ENCODE measurements around the gene MR1. TPM values are rescaled to one million over a fixed set of nuclear protein-coding genes. Genes with fewer than 3 reads are reported as not detected.

Gene MR1
- total RNA-seq, 1 donor from 2014 or later: 4.2 TPM

DNA sequence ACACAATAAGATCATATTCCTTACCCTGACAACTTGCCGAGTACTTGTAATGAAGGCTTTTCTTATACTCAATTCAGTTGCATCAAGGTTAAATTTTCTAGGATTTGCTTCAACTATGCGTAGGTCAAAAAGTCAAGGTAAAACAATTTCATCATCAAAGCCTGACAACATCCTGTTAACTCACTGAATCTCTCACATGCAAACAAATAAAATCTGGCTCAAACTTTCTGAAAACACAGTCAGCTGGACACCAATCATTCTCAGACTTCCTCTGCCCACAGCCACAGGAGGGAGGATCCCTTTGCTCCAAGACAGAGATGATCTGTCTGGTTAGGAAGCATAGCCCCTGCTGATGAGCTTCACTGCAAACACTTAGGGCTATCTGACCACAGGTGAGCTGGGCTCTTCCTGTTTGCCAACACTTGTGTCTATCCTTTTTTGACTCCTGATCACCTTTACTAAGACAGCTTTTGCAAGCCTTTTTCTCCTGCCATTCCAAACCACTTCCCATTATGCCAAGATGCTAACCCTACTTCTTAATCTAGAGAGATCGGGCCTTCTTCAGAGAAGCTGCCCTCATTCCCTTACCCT is 31.1 kb upstream of the MR1 start:
- Mint-ChIP-seq H3K9me3 (peaks cover 6% of the 10 kb centered on the region), H3K27me3 (ENCODE audit: low read depth) (no peaks in the 10 kb centered on the region), H3K4me1 (peaks cover 9% of the 10 kb centered on the region), H3K4me3 (no peak overlapping the region), H3K36me3 (peaks cover 46% of the 10 kb centered on the region), H3K27ac (no peak overlapping the region)
- DNase-seq (ENCODE audit: low spot score in 2 of 2, unreplicated experiment in 2 of 2): no peak
- TF ChIP-seq CTCF (IDR thresholded peaks at IDR 0.05; ENCODE audit: unreplicated experiment): no peak

GRCh38 chr1:181010789-181011188 is 23.0 kb upstream of the MR1 start:
- no peaks in the 10 kb centered on the region for H3K27me3 Mint-ChIP-seq (ENCODE audit: low read depth)
- H3K9me3 Mint-ChIP-seq: no peaks in the 10 kb centered on the region
- peaks cover 5% of the 10 kb centered on the region for H3K36me3 Mint-ChIP-seq
- H3K4me3 Mint-ChIP-seq: no peak overlapping the region
- DNase-seq (ENCODE audit: low spot score in 2 of 2, unreplicated experiment in 2 of 2): no peak
- H3K27ac Mint-ChIP-seq: peak overlapping the region; percentile 93
- peaks cover 28% of the 10 kb centered on the region for H3K4me1 Mint-ChIP-seq
- TF ChIP-seq CTCF (IDR thresholded peaks at IDR 0.05; ENCODE audit: unreplicated experiment): no peak

- no peak for DNase-seq (ENCODE audit: low spot score in 2 of 2, unreplicated experiment in 2 of 2)
- Mint-ChIP-seq H3K4me3 (no peak overlapping the region), H3K27ac (peak overlapping the region; percentile 93)
Measured at GRCh38 chr1:181011301-181012202, 22.2 kb upstream of the MR1 start.

DNA sequence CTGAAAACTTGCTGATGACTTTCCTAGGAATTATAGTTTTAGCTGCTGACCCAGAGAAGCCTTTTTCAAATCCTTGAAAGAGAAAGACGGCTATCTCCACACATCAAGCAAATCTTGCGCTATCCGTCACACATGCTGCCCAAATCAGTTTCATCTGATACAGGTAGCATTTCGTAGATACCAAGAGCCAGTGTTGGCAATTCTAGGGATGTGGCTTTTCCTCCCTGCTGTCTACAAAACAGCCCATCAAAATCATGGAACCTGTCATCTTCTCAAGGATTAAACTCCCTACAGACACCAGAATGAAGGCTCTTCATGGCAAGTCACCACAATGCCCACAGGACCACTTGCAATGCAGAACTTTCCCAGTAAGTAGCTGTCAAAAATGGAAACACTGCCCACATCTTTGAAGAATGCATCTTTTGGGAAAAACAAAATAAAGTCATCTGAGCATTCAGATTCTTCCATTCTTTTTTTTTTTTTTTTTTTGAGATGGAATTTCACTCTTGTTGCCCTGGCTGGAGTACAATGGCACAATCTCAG is 21.5 kb upstream of the MR1 start:
- no peaks in the 10 kb centered on the region for H3K9me3 Mint-ChIP-seq
- no peak for DNase-seq (ENCODE audit: low spot score in 2 of 2, unreplicated experiment in 2 of 2)
- no peak overlapping the region for H3K4me3 Mint-ChIP-seq
- no peaks in the 10 kb centered on the region for H3K27me3 Mint-ChIP-seq (ENCODE audit: low read depth)
- peaks cover 5% of the 10 kb centered on the region for H3K36me3 Mint-ChIP-seq
- TF ChIP-seq CTCF (IDR thresholded peaks at IDR 0.05; ENCODE audit: unreplicated experiment): no peak
- H3K4me1 Mint-ChIP-seq: peaks cover 28% of the 10 kb centered on the region
- H3K27ac Mint-ChIP-seq: peak overlapping the region; percentile 93

More at GRCh38 chr1:181011301-181012202, 22.2 kb upstream of the MR1 start:
- Mint-ChIP-seq H3K9me3 (no peaks in the 10 kb centered on the region), H3K4me1 (peaks cover 28% of the 10 kb centered on the region), H3K36me3 (peaks cover 5% of the 10 kb centered on the region), H3K27me3 (ENCODE audit: low read depth) (no peaks in the 10 kb centered on the region)
- TF ChIP-seq CTCF (IDR thresholded peaks at IDR 0.05; ENCODE audit: unreplicated experiment): no peak

GRCh38 chr1:181013144-181013543 is 20.6 kb upstream of the MR1 start:
- TF ChIP-seq CTCF (IDR thresholded peaks at IDR 0.05; ENCODE audit: unreplicated experiment): no peak
- H3K36me3 Mint-ChIP-seq: peaks cover 5% of the 10 kb centered on the region
- H3K27ac Mint-ChIP-seq: peak overlapping the region; percentile 37
- peaks cover 28% of the 10 kb centered on the region for H3K4me1 Mint-ChIP-seq
- DNase-seq (ENCODE audit: low spot score in 2 of 2, unreplicated experiment in 2 of 2): no peak
- no peaks in the 10 kb centered on the region for H3K27me3 Mint-ChIP-seq (ENCODE audit: low read depth)
- no peaks in the 10 kb centered on the region for H3K9me3 Mint-ChIP-seq
- no peak overlapping the region for H3K4me3 Mint-ChIP-seq
